Esophagus (tissue), 2 donors: ENCODE measurements around the gene CUBN. TPM values are rescaled to one million over a fixed set of nuclear protein-coding genes. Genes with fewer than 3 reads are reported as not detected.

Source experiments
- H3K27ac ChIP-seq, 2 donors: one replicate each; pipeline ENCODE4 v1.5.1; 2013; ENCODE audit warnings: low read depth in 2 of 2, mild to moderate bottlenecking in 2 of 2, inconsistent platforms in 1 of 2, low read length in 1 of 2, moderate library complexity in 1 of 2
- H3K27me3 ChIP-seq, 2 donors: one replicate each; pipeline ENCODE4 v1.6.1; 2013; ENCODE audit warnings: low read length in 2 of 2, control low read depth in 1 of 2, mild to moderate bottlenecking in 1 of 2; ENCODE audit not compliant: insufficient read depth in 2 of 2, control insufficient read depth in 1 of 2
- H3K36me3 ChIP-seq, 2 donors: one replicate each; pipeline ENCODE4 v1.6.1; 2013; ENCODE audit warnings: low read length in 1 of 2; ENCODE audit not compliant: control insufficient read depth in 2 of 2, insufficient read depth in 2 of 2
- H3K4me1 ChIP-seq, 2 donors: one replicate each; pipeline ENCODE4 v1.6.1; 2013; ENCODE audit warnings: low read length in 1 of 2; ENCODE audit not compliant: control insufficient read depth in 2 of 2, insufficient read depth in 2 of 2
- H3K4me3 ChIP-seq, 2 donors: one replicate each; pipeline ENCODE4 v1.5.1; 2013; ENCODE audit warnings: low read length in 2 of 2, mild to moderate bottlenecking in 2 of 2, low read depth in 1 of 2, moderate library complexity in 1 of 2
- H3K9me3 ChIP-seq, 2 donors: one replicate each; pipeline ENCODE4 v1.6.1; 2013; ENCODE audit warnings: mild to moderate bottlenecking in 2 of 2, low read depth in 1 of 2, low read length in 1 of 2, moderate library complexity in 1 of 2; ENCODE audit not compliant: control insufficient read depth in 2 of 2, insufficient read depth in 1 of 2
- WGBS, 2 donors: extraction: QIAGEN DNeasy Blood & Tissue Kit; methylation state at CpG; one replicate each; pipeline ENCODE4 v1.1.7; 2013; 5-methylcytosine and 5-hydroxymethylcytosine counted together
- polyA plus RNA-seq, 2 donors: library from polyadenylated mRNA; stranded (reverse); fragments of 200-250 nt; gene quantifications; one replicate each; pipeline ENCODE4 v1.2.3, GENCODE V29; 2013
- donor health status: healthy with polysubstance abuse.
- donor health status: Bipolar disorder and iron deficiency.

CUBN gene
- polyA plus RNA-seq, 2 donors = 0.16 to 0.22 TPM

DNA sequence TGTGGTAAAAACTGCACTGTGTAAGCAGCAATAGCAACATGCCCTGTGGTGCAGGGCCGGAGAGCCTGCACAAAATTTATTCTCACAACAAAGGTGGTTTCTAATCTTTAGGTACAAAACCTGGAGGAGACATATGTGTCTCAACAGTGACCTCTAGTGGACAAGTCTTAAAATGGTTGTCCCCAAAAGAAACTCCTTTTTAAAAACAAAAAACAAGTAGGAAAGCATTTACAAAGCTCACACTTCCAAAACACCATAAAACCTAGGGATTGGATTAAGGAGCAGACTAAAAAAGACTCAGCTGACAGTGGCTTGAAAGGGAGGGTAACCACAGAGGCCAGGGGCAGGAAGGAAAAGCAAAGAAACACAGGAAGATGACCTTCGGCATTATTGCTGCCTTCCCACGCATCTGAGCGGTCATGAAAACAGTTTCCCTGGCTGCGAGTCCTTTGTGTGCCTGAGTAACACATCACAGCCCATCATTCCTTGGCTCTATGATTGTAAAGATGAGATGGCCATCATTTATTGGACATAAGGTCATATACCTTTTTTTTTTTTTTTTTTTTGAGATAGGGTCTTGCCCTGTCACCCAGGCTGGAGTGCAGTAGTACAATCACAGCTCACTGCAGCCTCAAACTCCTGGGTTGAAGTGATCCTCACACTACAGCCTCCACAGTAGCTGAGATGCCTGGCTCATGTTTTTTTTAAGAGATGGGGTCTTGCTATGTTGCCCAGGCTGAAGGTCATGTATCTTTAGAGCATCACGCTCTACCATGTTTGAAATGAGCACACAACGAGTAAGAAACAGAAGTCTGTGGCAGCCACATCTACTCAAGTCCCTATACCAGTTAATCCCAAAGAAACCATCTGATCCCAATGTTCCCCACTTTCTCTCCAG, 351.9 kb downstream of the CUBN start:
- Histone ChIP-seq H3K27me3 (no peaks in the 10 kb centered on the region), H3K36me3 (no peaks in the 10 kb centered on the region), H3K27ac (no peak overlapping the region), H3K4me3 (no peak overlapping the region), H3K9me3 (no peaks in the 10 kb centered on the region), H3K4me1 (peaks cover 0 to 2% of the 10 kb centered on the region in 2 donors)
- WGBS, 2 donors = 57 to 60% methylated on average over 7 of the region's 7 CpGs

GRCh38 chr10:16776896-16777295, 352.7 kb downstream of the CUBN start:
- Histone ChIP-seq H3K4me3 (no peak overlapping the region), H3K27me3 (no peaks in the 10 kb centered on the region), H3K36me3 (no peaks in the 10 kb centered on the region), H3K9me3 (no peaks in the 10 kb centered on the region), H3K4me1 (peaks cover 0 to 2% of the 10 kb centered on the region in 2 donors), H3K27ac (no peak overlapping the region)
- WGBS, 2 donors = 74 to 77% methylated on average over 3 of the region's 3 CpGs

Other genes starting within 250 kb of the CUBN start
- 1 to 10 TPM in 1 of 2 donors, under 1 TPM in 1; 0.81 to 1.2 TPM for gene TRDMT1, start 71.9 kb upstream of the CUBN start, polyA plus RNA-seq
- 100 to 1,000 TPM in 1 of 2 donors, 10 to 100 TPM in 1; 70.1 to 174 TPM for gene VIM, start 98.4 kb upstream of the CUBN start, polyA plus RNA-seq